Measurements from ENCODE around the gene WWTR1.

WWTR1 gene

DNA sequence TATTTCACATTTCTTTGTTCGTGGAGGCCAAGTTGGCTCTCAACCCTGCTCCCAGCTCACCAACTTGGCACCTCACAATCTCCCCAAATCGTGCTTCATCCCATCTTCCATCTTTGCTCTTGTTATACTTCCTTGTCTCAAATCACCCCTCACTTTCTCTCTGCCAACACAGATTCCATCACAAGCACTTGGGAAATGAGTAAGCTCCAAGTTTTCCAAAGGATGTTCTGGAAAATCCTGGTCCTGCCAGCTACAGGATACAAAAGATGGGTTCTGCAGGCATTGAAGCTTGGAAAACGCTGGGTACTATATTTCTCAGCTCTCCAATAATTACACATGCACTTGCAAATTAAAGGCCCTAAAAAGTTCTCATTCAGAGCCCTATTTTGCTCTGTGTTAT is 187.4 kb downstream of the WWTR1 start:
- no peaks in the 10 kb centered on the region for H3K36me3 ChIP-seq (ENCODE audit: control insufficient read depth, insufficient read depth, low read length, severe bottlenecking)
- peaks cover 75% of the 10 kb centered on the region for H3K4me1 ChIP-seq (ENCODE audit: control insufficient read depth, insufficient read depth, low read length)
- no peaks in the 10 kb centered on the region for H3K27me3 ChIP-seq (replicated peaks; ENCODE audit: control insufficient read depth, insufficient read depth, low read length)
- no peak for DNase-seq (ENCODE audit: low read depth)
- H3K4me3 ChIP-seq (ENCODE audit: low read length): no peak overlapping the region
- H3K9ac ChIP-seq (ENCODE audit: low read length): no peak overlapping the region
- no peaks in the 10 kb centered on the region for H3K9me3 ChIP-seq (ENCODE audit: control insufficient read depth, low read length)

GRCh38 chr3:149468504-149469212 is 189.2 kb downstream of the WWTR1 start:
- no peak for DNase-seq (ENCODE audit: low read depth)
- H3K4me3 ChIP-seq (ENCODE audit: low read length): no peak overlapping the region
- H3K36me3 ChIP-seq (ENCODE audit: control insufficient read depth, insufficient read depth, low read length, severe bottlenecking): no peaks in the 10 kb centered on the region
- no peaks in the 10 kb centered on the region for H3K9me3 ChIP-seq (ENCODE audit: control insufficient read depth, low read length)
- H3K27me3 ChIP-seq (replicated peaks; ENCODE audit: control insufficient read depth, insufficient read depth, low read length): no peaks in the 10 kb centered on the region
- peak overlapping the region; percentile 41 for H3K9ac ChIP-seq (ENCODE audit: low read length)
- peaks cover 71% of the 10 kb centered on the region for H3K4me1 ChIP-seq (ENCODE audit: control insufficient read depth, insufficient read depth, low read length)

All from adipocyte (in vitro differentiated cells).